OCI-LY7 (cell line): Measurements from ENCODE around the gene UBA1. TPM values are rescaled to one million over a fixed set of nuclear protein-coding genes. Genes with fewer than 3 reads are reported as not detected.

Experiments
- BruUV-seq: library from RNA; stranded (reverse); fragments of 400-500 nt; replicated peaks from 2 replicates; lab custom pipeline; 2021; lab: Mats Ljungman, UMichigan
- CTCF ChIA-PET: fragments of 300-600 bp; sonication (Branson Sonifier 250); formaldehyde crosslinking; loops from one replicate; lab custom pipeline; 2022; ENCODE audit warnings: antibody characterized with exemption; ENCODE audit not compliant: unreplicated experiment; lab: Charles Lee
- POLR2A ChIA-PET: fragments of 300-600 bp; sonication (Branson Sonifier 250); formaldehyde crosslinking; loops from one replicate; lab custom pipeline; 2022; ENCODE audit warnings: antibody characterized with exemption; lab: Charles Lee
- DNase-seq: peaks from one replicate; pipeline ENCODE4 v3.0.0-alpha.2; 2015; ENCODE audit warnings: low spot score
- H2AFZ ChIP-seq: fragments of 200-600 bp; sonication (generic), shearing (Covaris generic); 2 replicates; pipeline ENCODE4 v1.6.1; 2014; ENCODE audit warnings: mild to moderate bottlenecking, antibody characterized with exemption, low read length, moderate library complexity
- H3K27ac ChIP-seq: fragments of 200-600 bp; sonication (generic); 2 replicates; pipeline ENCODE4 v1.5.1; 2014; ENCODE audit warnings: mixed run types, low read depth, mild to moderate bottlenecking, moderate library complexity, low read length, inconsistent platforms; ENCODE audit not compliant: poor library complexity, severe bottlenecking
- H3K36me3 ChIP-seq: fragments of 200-600 bp; sonication (generic); 2 replicates; pipeline ENCODE4 v1.6.1; 2014; ENCODE audit warnings: mild to moderate bottlenecking, antibody characterized with exemption, low read length, moderate library complexity, mixed read lengths; ENCODE audit not compliant: insufficient read depth
- H3K4me1 ChIP-seq: fragments of 200-600 bp; sonication (generic); 2 replicates; pipeline ENCODE4 v1.5.1; 2014; ENCODE audit warnings: mild to moderate bottlenecking, low read length; ENCODE audit not compliant: insufficient read depth, poor library complexity, severe bottlenecking
- H3K4me2 ChIP-seq: fragments of 200-600 bp; sonication (generic); 2 replicates; pipeline ENCODE4 v1.6.1; 2014; ENCODE audit warnings: mild to moderate bottlenecking, low read length
- H3K4me3 ChIP-seq: fragments of 200-600 bp; sonication (generic); 2 replicates; pipeline ENCODE4 v1.5.1; 2014; ENCODE audit warnings: mild to moderate bottlenecking, low read depth, low read length; ENCODE audit not compliant: poor library complexity, severe bottlenecking
- H3K79me2 ChIP-seq: fragments of 200-600 bp; sonication (generic); 2 replicates; pipeline ENCODE4 v1.6.1; 2016; ENCODE audit warnings: low read depth, mild to moderate bottlenecking, low read length, moderate library complexity, mixed read lengths; ENCODE audit not compliant: insufficient read depth
- H3K9me2 ChIP-seq: fragments of 200-600 bp; sonication (generic); 2 replicates; pipeline ENCODE4 v1.6.1; 2016; ENCODE audit warnings: mild to moderate bottlenecking, low read length, mixed read lengths; ENCODE audit not compliant: insufficient read depth
- H3K9me3 ChIP-seq: fragments of 200-600 bp; sonication (generic); 2 replicates; pipeline ENCODE4 v1.6.1; 2014; ENCODE audit warnings: mild to moderate bottlenecking, mixed run types, low read length, mixed read lengths
- H4K20me1 ChIP-seq: fragments of 200-600 bp; sonication (generic); 2 replicates; pipeline ENCODE4 v1.6.1; 2014; ENCODE audit warnings: mild to moderate bottlenecking, antibody characterized with exemption, low read length, moderate library complexity, mixed read lengths; ENCODE audit not compliant: insufficient read depth
- EZH2phosphoT487 ChIP-seq: fragments of 200-600 bp; sonication (generic); IDR thresholded peaks from 2 replicates; pipeline ENCODE4 v1.6.1; 2018; ENCODE audit warnings: low read depth, borderline replicate concordance, mild to moderate bottlenecking, mixed run types, antibody characterized with exemption, low read length, moderate library complexity, mixed read lengths
- intact Hi-C: fragments of 100-400 bp; cut with micrococcal nuclease; formaldehyde crosslinking; loops from one replicate; pipeline ENCODE4 v1.10.0; 2022; ENCODE audit not compliant: unreplicated experiment
- total RNA-seq, 2 experiments: library from RNA; depleted of rRNA in 1 of 2; stranded (reverse); fragments of >200 nt in 1 of 2; shearing (Covaris generic) in 1 of 2; gene quantifications; 2 replicates each; pipeline ENCODE4 v1.2.3, GENCODE V29; 2014 to 2022
- TF ChIP-seq, protein P1 (sequence below): fragments of 200-600 bp; sonication (generic); conservative IDR thresholded peaks from 2 replicates; pipeline ENCODE4 v1.5.1; 2014; ENCODE audit warnings: mild to moderate bottlenecking, antibody characterized with exemption, low read length, moderate library complexity, mixed read lengths

UBA1 gene
- total RNA-seq, 2 experiments from 2014 or later = 169 to 294 TPM

DNA sequence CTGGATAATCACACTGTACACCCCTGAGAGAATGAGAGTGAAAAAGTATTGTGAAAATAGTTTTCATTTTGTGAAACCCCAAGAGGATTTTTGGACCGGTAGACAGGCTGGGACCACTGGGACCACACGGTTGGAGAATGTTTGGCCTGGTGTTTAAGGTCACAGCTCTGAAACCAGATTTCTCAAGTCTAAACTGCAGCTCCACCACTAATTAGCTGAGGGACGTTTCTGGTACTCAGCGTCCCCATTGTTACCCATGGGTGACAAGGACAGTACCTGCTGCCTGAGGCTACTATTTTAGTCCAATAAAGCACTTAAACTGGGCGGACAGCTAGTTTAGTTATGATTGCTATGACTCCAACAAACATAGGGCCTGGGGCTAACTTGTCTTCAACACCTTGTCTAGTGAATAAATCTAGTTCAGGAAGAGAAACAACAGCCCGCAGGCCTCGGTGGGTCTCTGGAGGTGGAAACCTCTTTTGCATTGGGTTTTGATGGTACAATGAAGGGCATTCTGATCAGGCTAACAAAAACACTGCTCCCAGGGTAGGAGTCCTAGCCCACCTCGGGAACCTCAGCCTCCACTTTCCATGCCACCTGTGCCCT is 38.7 kb downstream of the UBA1 start:
- H3K9me2 ChIP-seq = no peaks in the 10 kb centered on the region

DNA sequence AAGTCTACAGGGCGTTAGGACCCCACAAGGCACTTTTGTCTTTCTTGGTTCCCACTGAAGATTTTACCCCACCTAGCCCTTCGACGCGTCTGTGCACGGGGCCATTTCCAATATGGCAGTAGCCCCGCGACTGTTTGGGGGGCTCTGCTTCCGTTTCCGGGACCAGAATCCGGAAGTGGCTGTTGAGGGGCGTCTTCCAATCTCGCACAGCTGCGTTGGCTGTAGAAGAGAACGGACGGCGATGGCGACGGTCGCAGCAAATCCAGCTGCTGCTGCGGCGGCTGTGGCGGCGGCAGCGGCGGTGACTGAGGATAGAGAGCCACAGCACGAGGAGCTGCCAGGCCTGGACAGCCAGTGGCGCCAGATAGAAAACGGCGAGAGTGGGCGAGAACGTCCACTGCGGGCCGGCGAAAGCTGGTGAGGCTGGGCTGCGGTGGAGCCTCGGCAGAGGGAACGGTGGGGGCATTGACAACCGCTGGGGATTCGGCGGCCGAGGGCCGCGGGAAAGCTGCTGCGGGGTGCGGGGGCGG is 39.2 kb downstream of the UBA1 start, which contains the start of gene USP11:
Gene USP11, plus strand, starts transcription at position 207 of the 530 bp plus-strand sequence. Its CDS starts 35 bp downstream, at position 242.
- BruUV-seq = no TSS peak
- CTCF ChIA-PET = no interaction called here
- POLR2A ChIA-PET = interaction anchor here (0.7 to 1.2 kb wide), 2 partner anchors 42 to 316 kb away, joined by 3 to 4 read pairs; no protein-coding TSS in a partner anchor
- H4K20me1 ChIP-seq = no peaks in the 10 kb centered on the region
- H3K27ac ChIP-seq = peak within 1 kb of the TSS; percentile 91
- H3K4me2 ChIP-seq = peak within 1 kb of the TSS; percentile 81
- DNase-seq = peak; percentile 78
- H3K4me3 ChIP-seq = peak within 1 kb of the TSS; percentile 77
- TF ChIP-seq, protein P1, sequence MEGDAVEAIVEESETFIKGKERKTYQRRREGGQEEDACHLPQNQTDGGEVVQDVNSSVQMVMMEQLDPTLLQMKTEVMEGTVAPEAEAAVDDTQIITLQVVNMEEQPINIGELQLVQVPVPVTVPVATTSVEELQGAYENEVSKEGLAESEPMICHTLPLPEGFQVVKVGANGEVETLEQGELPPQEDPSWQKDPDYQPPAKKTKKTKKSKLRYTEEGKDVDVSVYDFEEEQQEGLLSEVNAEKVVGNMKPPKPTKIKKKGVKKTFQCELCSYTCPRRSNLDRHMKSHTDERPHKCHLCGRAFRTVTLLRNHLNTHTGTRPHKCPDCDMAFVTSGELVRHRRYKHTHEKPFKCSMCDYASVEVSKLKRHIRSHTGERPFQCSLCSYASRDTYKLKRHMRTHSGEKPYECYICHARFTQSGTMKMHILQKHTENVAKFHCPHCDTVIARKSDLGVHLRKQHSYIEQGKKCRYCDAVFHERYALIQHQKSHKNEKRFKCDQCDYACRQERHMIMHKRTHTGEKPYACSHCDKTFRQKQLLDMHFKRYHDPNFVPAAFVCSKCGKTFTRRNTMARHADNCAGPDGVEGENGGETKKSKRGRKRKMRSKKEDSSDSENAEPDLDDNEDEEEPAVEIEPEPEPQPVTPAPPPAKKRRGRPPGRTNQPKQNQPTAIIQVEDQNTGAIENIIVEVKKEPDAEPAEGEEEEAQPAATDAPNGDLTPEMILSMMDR = no peak
- no peak for TF ChIP-seq EZH2phosphoT487
- H3K9me3 ChIP-seq = no peaks in the 10 kb centered on the region
- intact Hi-C loops = loop anchor here (1.0 to 2.0 kb wide), 3 partner anchors 15 to 88 kb away; partner anchors contain the start of genes CDK16, NDUFB11, RBM10 and UBA1
- H3K9me2 ChIP-seq = no peaks in the 10 kb centered on the region
- peak within 1 kb of the TSS; percentile 33; the same call in 1 of the 2 replicates for H2AFZ ChIP-seq
- peaks cover 29% of the 10 kb centered on the region for H3K36me3 ChIP-seq
- peaks cover 20% of the 10 kb centered on the region for H3K4me1 ChIP-seq
- H3K79me2 ChIP-seq = peaks cover 42% of the 10 kb centered on the region

More for the DNA sequence above, 38.7 kb downstream of the UBA1 start:
- no peak for TF ChIP-seq EZH2phosphoT487
- TF ChIP-seq, protein P1 = no peak
- POLR2A ChIA-PET = interaction anchor here (1.2 kb wide), 1 partner anchor 41 kb away, joined by 4 read pairs; no protein-coding TSS in a partner anchor
- Histone ChIP-seq H3K36me3 (peaks cover 33% of the 10 kb centered on the region), H3K4me2 (peak overlapping the region; percentile 81), H4K20me1 (no peaks in the 10 kb centered on the region), H3K4me3 (peak overlapping the region; percentile 77), H3K9me3 (no peaks in the 10 kb centered on the region), H2AFZ (peak overlapping the region; percentile 27; the same call in 1 of the 2 replicates), H3K79me2 (peaks cover 37% of the 10 kb centered on the region), H3K4me1 (peaks cover 19% of the 10 kb centered on the region), H3K27ac (peak overlapping the region; percentile 91)
- CTCF ChIA-PET = no interaction called here
- peak; percentile 6 for DNase-seq
- TSS peak; percentile 93 for BruUV-seq
- intact Hi-C loops = loop anchor here (2.0 kb wide), 1 partner anchor 87 kb away; the partner anchor contains the start of genes NDUFB11 and RBM10
